HG03060 (cell line): ENCODE results near the gene TM2D3.
A peak's percentile ranks its signal among the peaks of the same experiment; 100 is the strongest.

Experiments used
- ATAC-seq: cut with Tn5 transposase; IDR thresholded peaks from one replicate; pipeline ENCODE4 v1.9.1; 2021; ENCODE audit warnings: low read depth, moderate number of reproducible peaks; ENCODE audit not compliant: unreplicated experiment

Gene TM2D3, protein sequence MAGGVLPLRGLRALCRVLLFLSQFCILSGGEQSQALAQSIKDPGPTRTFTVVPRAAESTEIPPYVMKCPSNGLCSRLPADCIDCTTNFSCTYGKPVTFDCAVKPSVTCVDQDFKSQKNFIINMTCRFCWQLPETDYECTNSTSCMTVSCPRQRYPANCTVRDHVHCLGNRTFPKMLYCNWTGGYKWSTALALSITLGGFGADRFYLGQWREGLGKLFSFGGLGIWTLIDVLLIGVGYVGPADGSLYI

DNA sequence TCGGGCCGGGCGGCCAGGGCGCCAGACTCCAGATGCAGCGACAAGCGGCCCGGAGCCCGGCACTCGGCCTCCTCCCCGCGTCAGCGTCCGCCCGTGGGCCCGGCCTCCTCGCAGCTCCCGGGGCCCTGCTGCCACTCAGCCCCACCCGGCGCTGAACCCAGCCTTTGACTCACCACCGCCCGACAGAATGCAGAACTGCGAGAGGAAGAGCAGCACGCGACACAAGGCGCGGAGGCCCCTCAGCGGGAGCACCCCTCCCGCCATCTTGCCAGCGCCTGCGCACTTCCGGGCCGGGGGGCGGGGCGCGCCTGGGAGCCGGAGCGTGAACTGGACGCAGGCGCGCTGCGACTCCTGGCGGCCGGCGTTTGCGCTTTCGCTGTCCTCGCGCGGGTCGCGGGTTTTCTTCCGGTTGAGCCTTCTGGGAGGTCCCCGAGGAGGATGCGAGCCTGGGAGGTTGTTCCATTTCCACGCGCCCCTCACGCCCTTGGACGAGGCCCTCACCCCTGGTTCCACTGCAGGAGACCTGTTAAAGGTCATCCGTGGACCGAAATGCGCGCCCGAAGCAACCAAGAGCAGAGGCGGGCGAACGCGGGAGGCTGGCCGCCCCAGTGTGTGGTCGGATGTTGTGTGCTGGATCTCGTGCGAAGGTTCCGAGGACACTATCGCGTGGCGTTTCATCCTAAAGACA is at the start of gene TM2D3:
Gene TM2D3, minus strand, starts transcription at position 284 of the 688 bp plus-strand sequence. Its CDS starts 20 bp downstream, at position 264.
- ATAC-seq = peak; percentile 73

DNA sequence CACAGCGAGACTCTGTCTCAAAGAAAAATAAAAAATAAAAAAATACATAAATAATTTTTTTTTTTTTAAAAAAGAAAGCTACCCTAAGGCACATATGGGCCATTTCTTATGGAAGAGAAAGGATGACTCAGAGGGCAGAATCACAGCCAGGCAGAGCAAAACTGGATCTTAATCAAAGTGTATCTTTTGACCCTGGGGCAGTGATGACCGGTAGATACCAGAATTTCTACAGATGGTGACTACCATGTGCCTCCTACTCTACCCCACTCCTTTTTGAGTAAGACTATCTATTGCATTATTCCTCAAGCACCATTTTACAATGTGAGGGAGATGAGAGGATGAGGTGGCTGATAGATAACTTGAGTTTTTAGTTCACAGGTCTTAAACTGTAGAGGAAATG is 46.1 kb upstream of the TM2D3 start:
- no peak for ATAC-seq

DNA sequence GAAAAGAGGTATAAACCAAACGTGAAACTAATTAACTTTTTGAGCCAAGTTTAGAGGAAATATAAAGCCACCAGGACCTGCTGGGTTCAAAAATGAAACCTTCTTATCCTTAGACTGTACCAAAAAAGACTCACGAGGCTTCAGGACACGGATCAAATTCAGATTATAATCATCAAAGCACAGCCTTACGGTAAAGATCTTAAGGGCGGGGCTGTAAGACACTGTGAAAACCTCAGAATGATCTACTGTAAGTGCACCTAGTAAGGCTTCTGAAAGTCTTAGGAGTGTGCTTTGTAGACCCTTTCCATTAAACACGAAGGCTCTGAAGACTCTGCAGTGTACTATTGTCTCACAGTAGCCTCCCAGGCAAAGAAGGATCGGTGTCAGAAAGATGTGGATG is 45.3 kb upstream of the TM2D3 start:
- ATAC-seq = no peak

DNA sequence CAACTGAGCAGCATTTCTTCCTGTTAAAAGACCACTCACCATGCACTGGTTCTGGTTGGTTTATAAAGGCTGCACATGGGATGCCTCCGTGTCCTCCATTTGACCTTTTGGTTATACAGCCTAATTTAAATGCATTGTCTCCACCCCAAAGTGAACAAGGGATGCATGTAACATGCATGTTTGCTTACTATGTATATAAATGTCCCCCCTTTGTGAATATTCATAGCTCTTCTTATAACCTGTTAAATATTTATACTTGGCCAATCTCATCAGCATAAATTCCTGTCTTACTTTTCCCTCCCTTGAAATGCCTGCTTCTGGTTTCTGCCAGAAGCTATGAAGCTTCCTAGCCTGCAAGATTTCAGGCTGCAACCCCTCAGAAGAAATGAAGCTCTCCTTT is 44.6 kb upstream of the TM2D3 start:
- ATAC-seq = no peak

DNA sequence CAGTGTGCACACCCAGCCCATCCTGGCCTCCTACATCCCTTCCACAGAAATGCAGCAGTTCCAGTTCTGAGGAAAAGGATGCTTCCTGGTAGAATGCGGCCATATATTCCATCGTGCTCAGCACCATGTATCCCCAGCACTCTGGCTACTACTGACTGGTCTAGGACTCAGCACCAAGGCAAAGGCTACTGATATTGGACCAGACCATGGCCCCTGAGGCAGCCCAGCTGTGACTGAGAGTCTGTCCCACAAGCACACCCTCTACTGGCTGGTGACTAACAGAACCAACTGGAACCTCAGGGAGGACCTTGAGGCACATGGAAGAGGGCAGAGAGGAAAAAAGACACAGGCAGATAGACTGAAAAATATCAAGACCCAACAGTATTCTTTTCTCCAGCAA is 42.1 kb upstream of the TM2D3 start:
- no peak for ATAC-seq

DNA sequence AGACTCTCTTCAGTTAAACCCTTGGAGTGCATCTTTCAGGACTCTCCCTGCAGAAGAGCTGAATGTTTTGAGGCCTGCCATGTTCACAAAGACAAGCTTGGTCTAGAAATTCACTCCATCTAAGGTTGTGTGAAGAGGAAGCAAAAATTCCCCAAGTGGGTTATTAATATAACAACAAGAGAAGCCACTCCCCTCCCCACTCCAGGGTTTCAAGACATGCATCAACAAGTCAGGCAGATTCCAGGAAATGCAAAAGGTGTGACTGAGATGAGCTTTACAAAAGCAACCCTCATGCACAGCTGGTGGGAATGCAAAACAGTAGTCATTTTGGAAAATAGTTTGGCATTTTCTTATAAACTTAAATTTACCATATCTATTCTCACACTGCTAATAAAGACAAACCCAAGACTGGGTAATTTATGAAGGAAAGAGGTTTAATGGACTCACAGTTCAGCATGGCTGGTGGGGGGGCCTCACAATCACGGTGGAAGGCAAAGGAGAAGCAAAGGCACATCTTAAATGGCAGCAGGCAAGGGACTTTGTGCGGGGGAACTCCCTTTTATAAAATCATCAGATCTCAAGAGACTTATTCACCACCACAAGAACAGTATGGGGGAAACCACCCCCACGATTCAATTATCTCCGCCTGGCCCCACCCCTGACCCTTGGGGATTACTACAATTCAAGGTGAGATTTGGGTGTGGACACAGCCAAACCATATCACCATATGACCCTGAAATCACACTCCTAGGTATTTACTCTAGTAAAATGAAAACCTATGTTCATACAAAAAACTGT is 40.8 kb upstream of the TM2D3 start:
- no peak for ATAC-seq

DNA sequence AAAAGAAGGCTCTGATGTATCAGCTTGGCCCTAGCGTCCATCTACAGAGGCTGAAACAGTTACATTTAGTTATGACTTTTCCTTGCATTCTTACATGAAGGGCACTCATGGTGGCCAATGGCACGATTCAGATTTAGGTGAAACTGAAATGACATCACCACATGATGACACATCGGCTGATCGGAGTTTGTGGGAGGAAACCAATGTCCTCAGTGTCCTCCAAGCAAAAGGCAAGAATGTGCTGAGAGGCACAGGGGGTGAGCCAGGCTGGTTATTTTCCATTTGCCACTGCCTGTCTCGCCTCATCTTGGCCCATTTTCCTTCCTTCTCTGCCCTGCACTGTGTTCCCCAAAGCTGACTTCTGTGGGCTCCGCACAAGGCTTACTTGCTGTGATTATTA is 37.7 kb upstream of the TM2D3 start:
- ATAC-seq = no peak

DNA sequence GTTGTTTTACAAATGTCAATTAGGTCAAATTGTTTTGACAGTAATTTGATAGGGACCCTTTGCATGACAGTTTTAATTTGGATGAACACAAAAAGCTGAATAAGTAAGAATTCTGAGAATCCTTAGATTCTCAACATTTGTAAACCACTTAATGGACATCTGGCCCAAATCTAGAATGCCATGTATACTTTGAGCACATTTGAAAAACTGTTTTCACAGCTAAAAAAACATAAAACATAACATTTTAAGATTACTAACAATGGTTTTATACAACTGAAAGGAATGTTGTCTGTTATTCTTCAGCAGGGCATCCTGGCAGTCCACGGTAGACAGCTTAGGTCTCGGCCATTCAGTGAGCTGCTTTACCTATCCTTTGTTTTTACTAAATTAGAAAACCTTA is 34.5 kb upstream of the TM2D3 start:
- ATAC-seq = no peak

DNA sequence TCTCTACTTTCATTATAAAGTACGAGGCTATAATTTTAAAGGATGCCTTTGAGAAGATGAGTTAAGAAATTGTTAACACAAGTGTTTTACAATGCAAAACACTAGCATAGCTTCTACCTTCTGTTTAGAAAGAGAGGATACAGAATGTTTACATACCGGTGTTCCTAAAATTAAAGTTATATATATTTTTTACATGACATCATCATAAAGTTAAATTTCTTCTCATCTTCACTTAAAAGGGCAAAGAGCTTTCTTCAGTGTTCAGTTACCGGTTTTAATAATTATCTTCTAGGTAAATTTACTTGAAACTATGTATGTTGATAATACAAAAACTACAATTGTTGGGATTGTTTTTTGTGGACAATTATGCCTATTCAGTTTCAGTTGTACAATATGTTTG is 32.7 kb upstream of the TM2D3 start:
- no peak for ATAC-seq

DNA sequence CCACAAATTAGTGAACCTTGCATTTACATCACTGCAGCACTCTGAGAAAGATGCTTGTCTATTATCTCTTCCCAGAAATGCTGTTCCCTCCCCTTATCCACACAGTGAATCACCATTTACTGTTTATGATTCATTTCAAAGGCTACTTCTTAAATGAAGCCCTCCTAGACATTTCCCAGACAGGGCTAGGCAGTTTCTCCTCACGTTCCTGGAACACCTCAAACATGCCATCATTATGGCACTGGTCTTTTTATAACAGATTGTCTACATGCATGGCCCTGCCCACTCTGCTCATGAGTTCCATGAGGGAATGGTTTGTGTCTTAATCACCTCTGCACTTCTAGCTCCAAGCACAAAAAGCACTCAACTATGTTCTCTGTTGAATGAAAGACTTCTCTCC is 32.2 kb upstream of the TM2D3 start:
- no peak for ATAC-seq

DNA sequence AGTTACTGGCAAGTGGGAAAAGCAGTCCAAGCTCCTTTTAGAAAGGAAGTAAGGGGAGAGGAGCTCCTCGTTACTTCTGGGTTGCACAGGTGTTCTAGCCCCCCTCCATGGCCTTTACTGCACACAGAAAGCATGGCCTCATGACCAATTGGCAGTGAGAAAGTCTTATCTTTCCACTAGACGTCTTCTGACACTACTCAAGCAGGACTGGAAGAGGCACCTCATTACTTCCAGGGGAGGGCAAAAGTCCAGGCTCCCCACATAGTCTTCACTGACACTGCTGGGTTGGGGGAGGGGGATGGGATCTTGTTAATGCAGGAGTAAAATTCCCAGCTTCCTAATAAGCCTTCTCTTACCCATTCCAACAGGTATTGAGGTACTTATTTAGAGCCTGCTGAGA is 27.6 kb upstream of the TM2D3 start:
- no peak for ATAC-seq

DNA sequence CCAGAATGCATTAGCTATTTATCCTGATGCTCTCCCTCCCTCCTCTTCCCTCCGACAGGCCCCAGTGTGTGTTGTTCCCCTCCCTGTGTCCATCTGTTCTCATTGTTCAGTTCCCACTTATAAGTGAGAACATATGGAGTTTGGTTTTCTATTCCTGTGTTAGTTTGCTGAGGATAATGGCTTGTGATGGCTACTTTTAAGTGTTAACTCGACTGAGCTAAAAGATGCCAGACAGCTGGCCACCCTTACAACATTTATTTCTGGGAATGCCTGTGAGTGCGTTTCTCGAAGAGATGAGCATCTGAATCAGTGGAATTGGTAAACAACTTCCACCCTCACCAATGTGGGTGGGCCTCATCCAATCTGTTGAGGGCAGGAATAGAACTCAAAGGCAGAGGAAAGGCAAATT is 24.7 kb upstream of the TM2D3 start:
- no peak for ATAC-seq

DNA sequence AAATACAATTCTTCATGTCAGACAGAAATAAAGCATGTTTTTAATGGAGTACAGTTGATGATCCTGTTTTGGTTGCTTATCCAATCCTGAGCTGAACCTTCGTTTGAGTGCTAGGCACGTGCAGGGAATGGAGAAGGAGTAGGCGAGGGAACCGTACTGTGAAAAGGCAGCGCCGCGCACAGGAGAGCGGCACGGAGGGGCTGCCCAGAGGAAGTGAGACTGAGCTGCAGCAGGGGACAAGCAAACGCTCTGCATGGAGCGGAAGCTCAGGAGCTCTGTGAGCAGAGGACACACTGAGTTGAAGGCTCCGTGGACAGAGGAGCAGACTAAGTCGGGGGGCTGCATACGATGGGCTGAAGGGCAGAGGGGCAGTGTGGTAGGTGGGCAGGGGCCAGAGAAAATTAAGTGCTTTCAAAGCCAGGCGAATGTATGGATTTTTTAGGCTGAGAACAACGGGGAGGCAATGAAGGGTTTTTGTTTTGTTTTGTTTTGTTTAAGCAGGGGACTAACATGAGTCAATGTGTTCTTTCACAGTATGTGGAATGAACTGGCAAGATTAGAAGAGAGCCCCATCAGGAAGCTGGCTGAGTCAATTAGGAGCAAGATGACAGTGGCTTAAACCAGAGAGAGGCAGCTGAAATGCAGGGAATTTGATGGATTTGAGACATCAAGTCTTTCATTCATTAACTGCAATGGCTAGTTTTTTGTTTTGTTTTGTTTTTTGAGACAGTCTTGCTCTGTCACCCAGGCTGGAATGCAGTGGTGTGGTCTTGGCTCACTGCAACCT is 23.8 kb upstream of the TM2D3 start:
- no peak for ATAC-seq

DNA sequence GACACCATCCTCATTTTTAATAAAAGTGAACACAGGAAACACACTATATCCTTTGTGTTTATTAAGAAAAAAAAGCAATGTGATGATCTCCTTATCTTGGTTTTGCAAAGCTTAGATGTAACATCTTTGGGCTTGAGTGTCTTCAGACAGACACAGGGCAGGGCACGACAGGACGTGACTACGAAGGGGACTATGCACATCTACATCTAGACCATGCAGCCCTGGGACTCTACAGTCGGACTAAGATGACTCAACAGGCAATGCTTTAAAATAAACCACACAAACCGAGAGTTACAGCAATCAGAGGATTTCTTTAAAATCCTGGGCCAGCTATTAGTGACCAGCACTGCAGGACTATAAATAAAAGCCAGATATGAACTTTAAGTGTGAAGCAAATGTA is 22.8 kb upstream of the TM2D3 start:
- no peak for ATAC-seq

DNA sequence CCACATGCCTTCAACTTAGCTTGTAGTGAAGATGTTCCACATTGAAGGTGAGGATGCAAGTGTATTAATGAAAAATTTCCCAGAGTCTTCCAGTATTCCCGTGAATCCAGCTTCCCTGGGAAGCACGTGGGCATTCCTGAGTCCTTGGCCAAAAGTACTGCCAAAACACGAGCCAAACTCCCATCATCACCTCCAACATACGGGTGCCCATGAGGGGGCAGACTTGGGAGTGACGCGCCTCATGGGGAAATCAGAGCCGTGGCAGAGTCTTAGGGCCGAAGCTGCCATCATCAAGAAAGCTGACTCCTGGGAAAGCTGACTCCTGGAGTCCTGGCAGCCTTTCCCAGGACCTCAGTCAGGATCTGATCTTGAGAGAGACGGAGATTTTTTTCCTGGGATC is 20.1 kb upstream of the TM2D3 start:
- ATAC-seq = no peak

DNA sequence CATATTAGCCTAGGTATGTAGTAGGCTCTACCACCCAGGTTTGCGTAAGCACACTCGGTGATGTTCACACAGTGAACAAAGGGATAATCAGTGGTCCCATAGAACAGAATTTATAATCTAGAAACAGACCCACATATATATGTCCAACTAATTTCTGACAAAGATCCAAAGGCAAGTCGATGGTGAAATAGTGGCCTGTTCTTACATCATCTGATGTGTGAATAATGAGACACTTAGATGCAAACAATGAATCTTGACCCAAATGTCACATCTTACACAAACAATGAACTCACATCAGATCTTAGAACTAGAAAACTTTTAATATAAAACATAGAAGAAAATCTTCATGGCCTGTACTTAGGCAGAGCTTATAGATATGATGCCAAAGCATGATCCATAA is 17.6 kb upstream of the TM2D3 start:
- no peak for ATAC-seq

DNA sequence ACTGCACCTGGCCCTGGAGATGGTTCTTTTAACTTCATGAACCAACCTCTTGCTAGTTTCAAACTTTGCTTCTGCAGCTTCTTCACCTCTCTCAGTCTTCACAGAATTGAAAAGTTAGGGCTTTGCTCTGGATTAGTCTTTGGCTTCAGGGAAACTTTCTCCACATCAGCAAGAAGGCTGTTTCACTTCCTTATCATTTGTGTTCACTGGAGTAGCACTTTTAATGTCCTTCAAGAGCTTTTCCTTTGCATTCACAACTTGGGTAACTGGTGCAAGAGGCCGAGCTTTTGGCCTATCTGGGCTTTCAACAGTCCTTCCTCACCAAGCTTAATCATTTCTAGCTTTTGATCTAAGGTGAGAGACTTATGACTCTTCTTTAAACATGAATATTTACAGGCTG is 15.7 kb upstream of the TM2D3 start:
- no peak for ATAC-seq

DNA sequence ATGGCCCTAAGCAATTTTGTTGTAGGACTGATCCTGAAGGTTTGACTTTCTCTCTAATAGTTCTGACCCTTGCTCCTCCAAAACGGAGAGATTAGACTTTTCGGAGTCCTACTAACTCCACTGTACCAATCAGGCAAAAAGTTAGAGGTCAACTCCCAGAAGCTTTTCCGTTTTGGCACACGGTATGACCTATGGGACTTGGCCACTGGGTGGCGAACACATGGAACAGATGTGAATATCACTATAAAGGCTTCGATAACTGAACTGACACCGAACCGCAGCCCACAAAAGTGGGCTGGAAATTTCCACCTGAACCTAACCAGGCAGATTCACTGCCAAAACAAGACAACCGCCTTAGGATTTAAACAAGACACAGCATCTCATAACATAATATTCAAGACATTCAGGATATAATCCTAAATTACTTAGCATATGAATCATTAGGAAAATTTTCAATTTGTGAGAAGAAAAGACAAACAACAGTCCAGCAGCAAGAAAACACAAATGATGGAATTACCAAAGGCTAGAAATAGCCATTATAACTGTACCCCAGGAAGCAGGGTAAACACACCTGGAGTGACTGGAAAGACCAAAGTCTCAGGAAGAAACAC is 12.2 kb upstream of the TM2D3 start:
- ATAC-seq = no peak

DNA sequence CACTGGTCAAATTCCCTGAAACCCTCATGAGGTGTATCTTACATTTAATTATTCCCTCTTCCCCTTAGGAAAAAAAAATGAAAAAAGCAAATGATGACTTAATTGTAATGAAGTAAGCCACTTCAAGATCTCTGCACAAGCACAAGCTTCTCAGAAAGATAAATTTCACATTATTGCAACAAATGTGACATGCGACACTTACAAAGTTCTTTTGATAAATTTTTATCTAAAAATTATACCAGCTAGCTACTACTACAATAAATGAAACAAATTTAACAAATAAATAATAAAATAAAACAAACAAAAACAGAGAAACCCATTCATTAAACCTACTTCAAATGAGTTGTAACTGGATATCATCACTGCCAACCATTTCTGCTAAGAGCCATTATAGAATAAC is 10.0 kb upstream of the TM2D3 start:
- no peak for ATAC-seq

DNA sequence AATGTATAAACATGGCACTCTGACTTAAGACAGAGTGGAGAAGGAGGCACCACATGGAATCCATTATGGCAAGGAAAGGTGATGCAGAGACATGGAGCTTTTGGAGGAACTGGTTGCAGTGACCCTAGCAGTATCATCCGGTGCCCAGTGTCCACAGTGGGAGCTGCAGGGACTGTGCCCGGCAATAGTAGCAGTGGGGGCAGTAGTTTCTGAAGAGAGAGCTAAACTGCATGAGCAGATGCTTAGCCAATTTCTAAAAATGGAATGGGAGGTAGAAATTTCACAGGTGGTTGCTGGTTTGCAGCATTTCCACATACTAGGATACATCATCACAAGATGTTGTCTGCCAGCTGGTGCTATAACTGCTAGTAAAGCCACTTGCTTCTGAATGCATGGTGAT is 7.8 kb upstream of the TM2D3 start:
- no peak for ATAC-seq
